ENCODE data around the gene TNIP2.
"Not testable (repeated sequence)": the region's sequence is repeated elsewhere in the genome, so short reads cannot be mapped to it uniquely, and the experiment has no call there.

TNIP2 gene

GRCh38 chr4:2742081-2742822, 13.9 kb downstream of the TNIP2 start (continued):
- TF ChIP-seq POU6F1 (CRISPR knock-in tag; IDR thresholded peaks at IDR 0.05; ENCODE audit: borderline replicate concordance, low read depth) (no peak), PPARA (CRISPR knock-in tag; IDR thresholded peaks at IDR 0.05; ENCODE audit: borderline replicate concordance) (no peak)

GRCh38 chr4:2741626-2742025, 14.5 kb downstream of the TNIP2 start:
- no peak for TF ChIP-seq ZNF8 (CRISPR knock-in tag; IDR thresholded peaks at IDR 0.05)
- peak; percentile 8; the same call in 2 of the 3 replicates for ATAC-seq

- not testable (repeated sequence) for ATAC-seq
These were observed 17.8 kb downstream of the TNIP2 start for GRCh38 chr4:2738296-2738695.

- no peak for TF ChIP-seq TCF4 (CRISPR knock-in tag; IDR thresholded peaks at IDR 0.05; ENCODE audit: borderline replicate concordance)
- no peak for TF ChIP-seq CSRNP3 (CRISPR knock-in tag; IDR thresholded peaks at IDR 0.05)
- TF ChIP-seq POU6F1 (CRISPR knock-in tag; IDR thresholded peaks at IDR 0.05; ENCODE audit: borderline replicate concordance, low read depth) = no peak
- no peak for TF ChIP-seq ZC3H10 (CRISPR knock-in tag; IDR thresholded peaks at IDR 0.05)
- no peak for ATAC-seq
These were observed 20.3 kb downstream of the TNIP2 start for GRCh38 chr4:2735869-2736268.

GRCh38 chr4:2734612-2735011, 21.5 kb downstream of the TNIP2 start:
- no peak for ATAC-seq
- TF ChIP-seq TCF4 (CRISPR knock-in tag; IDR thresholded peaks at IDR 0.05; ENCODE audit: borderline replicate concordance) = no peak
- TF ChIP-seq ZNF8 (CRISPR knock-in tag; IDR thresholded peaks at IDR 0.05) = no peak
- TF ChIP-seq ISL1 (CRISPR knock-in tag; IDR thresholded peaks at IDR 0.05) = no peak
- no peak for TF ChIP-seq PATZ1 (CRISPR knock-in tag; IDR thresholded peaks at IDR 0.05; ENCODE audit: borderline replicate concordance)
- no peak for TF ChIP-seq ESRRG (CRISPR knock-in tag; IDR thresholded peaks at IDR 0.05)

- ATAC-seq = no peak
- TF ChIP-seq PATZ1 (CRISPR knock-in tag; IDR thresholded peaks at IDR 0.05; ENCODE audit: borderline replicate concordance) (no peak), ARNTL (CRISPR knock-in tag; IDR thresholded peaks at IDR 0.05; ENCODE audit: borderline replicate concordance, low read depth) (no peak), BACH2 (CRISPR knock-in tag; IDR thresholded peaks at IDR 0.05; ENCODE audit: borderline replicate concordance) (no peak), ZFP3 (CRISPR knock-in tag; IDR thresholded peaks at IDR 0.05) (no peak), ZNF70 (CRISPR knock-in tag; IDR thresholded peaks at IDR 0.05) (no peak), ZC3H10 (CRISPR knock-in tag; IDR thresholded peaks at IDR 0.05) (no peak), PPARA (CRISPR knock-in tag; IDR thresholded peaks at IDR 0.05; ENCODE audit: borderline replicate concordance) (no peak), GLIS3 (CRISPR knock-in tag; IDR thresholded peaks at IDR 0.05) (no peak), TSHZ2 (CRISPR knock-in tag; IDR thresholded peaks at IDR 0.05) (no peak), ISL1 (CRISPR knock-in tag; IDR thresholded peaks at IDR 0.05) (no peak), ZNF8 (CRISPR knock-in tag; IDR thresholded peaks at IDR 0.05) (no peak), TCF4 (CRISPR knock-in tag; IDR thresholded peaks at IDR 0.05; ENCODE audit: borderline replicate concordance) (no peak), POU6F1 (CRISPR knock-in tag; IDR thresholded peaks at IDR 0.05; ENCODE audit: borderline replicate concordance, low read depth) (no peak)
These were observed 22.1 kb downstream of the TNIP2 start for GRCh38 chr4:2733844-2734574.

Data from SK-N-SH treated with all-trans-retinoic acid at 6 μM for 48 hours (cell line).